Trophoblast cell (in vitro differentiated cells and primary cell): Measurements from ENCODE around the gene KRT73.

Experiments used
- DNase-seq, 2 donors: peaks; one replicate each; pipeline ENCODE4 v3.0.0-alpha.2; 2016
- H2AFZ ChIP-seq: 2 replicates; pipeline ENCODE4 v1.6.1; 2013; ENCODE audit warnings: low read length, moderate library complexity, mild to moderate bottlenecking; ENCODE audit not compliant: insufficient read depth, poor library complexity
- H2AK5ac ChIP-seq: 2 replicates; pipeline ENCODE4 v1.6.1; 2013; ENCODE audit warnings: mild to moderate bottlenecking, low read length
- H2BK120ac ChIP-seq: 2 replicates; pipeline ENCODE4 v1.6.1; 2013; ENCODE audit warnings: low read length, mild to moderate bottlenecking, moderate library complexity; ENCODE audit not compliant: insufficient read depth, poor library complexity
- H2BK12ac ChIP-seq: 2 replicates; pipeline ENCODE4 v1.6.1; 2013; ENCODE audit warnings: mild to moderate bottlenecking, low read length, moderate library complexity
- H2BK5ac ChIP-seq: 2 replicates; pipeline ENCODE4 v1.6.1; 2013; ENCODE audit warnings: low read length, low read depth, moderate library complexity, mild to moderate bottlenecking; ENCODE audit not compliant: poor library complexity
- H3K14ac ChIP-seq: 2 replicates; pipeline ENCODE4 v1.6.1; 2013; ENCODE audit warnings: mild to moderate bottlenecking, low read length
- H3K18ac ChIP-seq: 2 replicates; pipeline ENCODE4 v1.6.1; 2013; ENCODE audit warnings: mild to moderate bottlenecking, low read length
- H3K23ac ChIP-seq: 2 replicates; pipeline ENCODE4 v1.6.1; 2013; ENCODE audit warnings: low read length
- H3K27ac ChIP-seq: 2 replicates; pipeline ENCODE4 v1.5.1; 2013; ENCODE audit warnings: low read depth, mild to moderate bottlenecking, inconsistent platforms, low read length, moderate library complexity
- H3K27me3 ChIP-seq: 2 replicates; pipeline ENCODE4 v1.6.1; 2013; ENCODE audit warnings: inconsistent platforms, mild to moderate bottlenecking, low read length, moderate library complexity; ENCODE audit not compliant: insufficient read depth
- H3K36me3 ChIP-seq, 2 experiments: 1 replicate in 1 of 2; 2 replicates in 1 of 2; pipeline ENCODE4 v1.6.1; 2013; ENCODE audit warnings: low read length in 2 of 2, mild to moderate bottlenecking in 2 of 2, moderate library complexity in 1 of 2; ENCODE audit not compliant: insufficient read depth in 2 of 2, control insufficient read depth in 1 of 2
- H3K4ac ChIP-seq: 2 replicates; pipeline ENCODE4 v1.6.1; 2013; ENCODE audit warnings: low read depth, mild to moderate bottlenecking, low read length, moderate library complexity
- H3K4me1 ChIP-seq, 2 experiments: 1 replicate in 1 of 2; 2 replicates in 1 of 2; pipeline ENCODE4 v1.6.1; 2013; ENCODE audit warnings: low read length in 2 of 2, mild to moderate bottlenecking in 2 of 2, moderate library complexity in 1 of 2; ENCODE audit not compliant: insufficient read depth in 2 of 2, control insufficient read depth in 1 of 2
- H3K4me2 ChIP-seq: 2 replicates; pipeline ENCODE4 v1.6.1; 2013; ENCODE audit warnings: inconsistent platforms, mild to moderate bottlenecking, low read length, moderate library complexity
- H3K4me3 ChIP-seq: 2 replicates; pipeline ENCODE4 v1.5.1; 2013; ENCODE audit warnings: mild to moderate bottlenecking, low read depth, low read length, inconsistent platforms
- H3K79me1 ChIP-seq: one replicate; pipeline ENCODE4 v1.6.1; 2013; ENCODE audit warnings: low read length
- H3K79me2 ChIP-seq: 2 replicates; pipeline ENCODE4 v1.6.1; 2013; ENCODE audit warnings: low read length, mild to moderate bottlenecking; ENCODE audit not compliant: control insufficient read depth, insufficient read depth, poor library complexity
- H3K9ac ChIP-seq: 2 replicates; pipeline ENCODE4 v1.6.1; 2013; ENCODE audit warnings: mild to moderate bottlenecking, low read length
- H3K9me3 ChIP-seq: 2 replicates; pipeline ENCODE4 v1.6.1; 2013; ENCODE audit warnings: low read depth, mild to moderate bottlenecking, control low read depth, inconsistent platforms, low read length; ENCODE audit not compliant: insufficient read depth
- H4K12ac ChIP-seq: 2 replicates; pipeline ENCODE4 v1.6.1; 2013; ENCODE audit warnings: low read depth, mild to moderate bottlenecking, low read length, moderate library complexity
- H4K8ac ChIP-seq: 2 replicates; pipeline ENCODE4 v1.6.1; 2013; ENCODE audit warnings: low read depth, mild to moderate bottlenecking, low read length, moderate library complexity
- H4K91ac ChIP-seq: one replicate; pipeline ENCODE4 v1.6.1; 2013; ENCODE audit warnings: low read depth, mild to moderate bottlenecking, low read length, moderate library complexity
- WGBS: extraction: QIAGEN DNeasy Blood & Tissue Kit; methylation state at CpG from one replicate; pipeline ENCODE4 v1.1.7; 2013; ENCODE audit warnings: missing lambda C conversion rate; ENCODE audit not compliant: insufficient read length, insufficient coverage; ENCODE audit errors: extremely low coverage; 5-methylcytosine and 5-hydroxymethylcytosine counted together

The KRT73 gene

GRCh38 chr12:52561880-52562449, 56.4 kb downstream of the KRT73 start:
- Histone ChIP-seq H3K36me3 (no peaks in the 10 kb centered on the region), H4K8ac (no peak overlapping the region)
- peak; percentile 31 to 67 for DNase-seq

GRCh38 chr12:52559979-52560378, 58.4 kb downstream of the KRT73 start:
- Histone ChIP-seq H3K27ac (no peak overlapping the region), H3K36me3 (no peaks in the 10 kb centered on the region), H4K91ac (no peak overlapping the region), H3K23ac (no peak overlapping the region), H3K27me3 (no peaks in the 10 kb centered on the region), H3K9ac (no peak overlapping the region), H3K4me3 (no peak overlapping the region), H2BK120ac (no peak overlapping the region), H3K79me1 (no peaks in the 10 kb centered on the region), H4K8ac (no peak overlapping the region), H3K14ac (no peak overlapping the region), H3K9me3 (peaks cover 2% of the 10 kb centered on the region), H2AK5ac (no peak overlapping the region), H3K4ac (no peak overlapping the region), H3K18ac (no peak overlapping the region), H2AFZ (no peak overlapping the region), H3K4me1 (no peaks in the 10 kb centered on the region), H2BK12ac (no peak overlapping the region), H2BK5ac (no peak overlapping the region), H3K79me2 (no peaks in the 10 kb centered on the region), H4K12ac (no peak overlapping the region), H3K4me2 (no peak overlapping the region)
- WGBS, result no CpG with 5 or more reads among the region's 4 CpGs
- DNase-seq, result no peak

More at GRCh38 chr12:52561880-52562449, 56.4 kb downstream of the KRT73 start:
- Histone ChIP-seq H2BK120ac (no peak overlapping the region), H3K79me1 (no peaks in the 10 kb centered on the region), H3K79me2 (no peaks in the 10 kb centered on the region), H3K27ac (no peak overlapping the region), H3K4me3 (no peak overlapping the region), H3K27me3 (no peaks in the 10 kb centered on the region), H3K14ac (no peak overlapping the region), H3K23ac (no peak overlapping the region), H2AFZ (no peak overlapping the region), H4K91ac (no peak overlapping the region), H3K4me2 (no peak overlapping the region), H3K9ac (no peak overlapping the region), H2BK5ac (no peak overlapping the region), H3K18ac (no peak overlapping the region), H2AK5ac (no peak overlapping the region), H4K12ac (no peak overlapping the region), H3K9me3 (peaks cover 4% of the 10 kb centered on the region), H3K4ac (no peak overlapping the region), H3K4me1 (no peaks in the 10 kb centered on the region), H2BK12ac (no peak overlapping the region)
- WGBS, result no CpG with 5 or more reads among the region's 3 CpGs

- Histone ChIP-seq H3K36me3 (no peaks in the 10 kb centered on the region), H3K27me3 (no peaks in the 10 kb centered on the region), H3K14ac (no peak overlapping the region), H2BK12ac (no peak overlapping the region), H2BK120ac (no peak overlapping the region), H3K23ac (no peak overlapping the region), H3K4me3 (no peak overlapping the region), H2BK5ac (no peak overlapping the region), H2AFZ (no peak overlapping the region), H4K8ac (no peak overlapping the region), H4K12ac (no peak overlapping the region), H3K79me1 (no peaks in the 10 kb centered on the region), H4K91ac (no peak overlapping the region), H3K4ac (no peak overlapping the region), H3K79me2 (no peaks in the 10 kb centered on the region), H3K18ac (no peak overlapping the region), H3K4me2 (no peak overlapping the region), H2AK5ac (no peak overlapping the region), H3K9ac (no peak overlapping the region), H3K9me3 (no peaks in the 10 kb centered on the region), H3K4me1 (no peaks in the 10 kb centered on the region), H3K27ac (no peak overlapping the region)
- WGBS, result no CpG with 5 or more reads among the region's 8 CpGs
- no peak for DNase-seq
Observed at GRCh38 chr12:52558781-52559445, 59.4 kb downstream of the KRT73 start.
